Transverse colon (tissue), 4 donors: ENCODE data around the gene C10orf67.

Experiments
- CTCF ChIP-seq, 5 experiments: fragments of 200-600 bp in 3 of 5; fragments of 450-650 bp in 2 of 5; sonication (generic) in 3 of 5; IDR thresholded peaks; 1 replicate in 2 of 5; 2 replicates in 3 of 5; pipeline ENCODE4 v1.5.1; 2016 to 2017; ENCODE audit warnings: antibody characterized with exemption in 5 of 5, inconsistent platforms in 3 of 5, mild to moderate bottlenecking in 2 of 5, moderate library complexity in 1 of 5
- EP300 ChIP-seq: sonication (generic); formaldehyde crosslinking; IDR thresholded peaks from one replicate; pipeline ENCODE4 v1.6.1; 2017; ENCODE audit warnings: antibody characterized with exemption, low read depth
- POLR2A ChIP-seq: fragments of 450-650 bp; IDR thresholded peaks from one replicate; pipeline ENCODE4 v1.6.1; 2016; ENCODE audit warnings: antibody characterized with exemption, mild to moderate bottlenecking, moderate library complexity
- POLR2AphosphoS5 ChIP-seq, 3 donors: sonication (generic); formaldehyde crosslinking; IDR thresholded peaks; one replicate each; pipeline ENCODE4 v1.6.1; 2016; ENCODE audit warnings: antibody characterized with exemption in 3 of 3

GRCh38 chr10:23326544-23327307 lies 17.9 kb downstream of the C10orf67 start:
- no peak for TF ChIP-seq CTCF (IDR thresholded peaks at IDR 0.05)
- no peak for TF ChIP-seq POLR2AphosphoS5 (IDR thresholded peaks at IDR 0.05)
- no peak for TF ChIP-seq POLR2A
- no peak for TF ChIP-seq EP300
